ENCODE measurements around the gene BBLN. TPM values are rescaled to one million over a fixed set of nuclear protein-coding genes. Genes with fewer than 3 reads are reported as not detected.

BBLN gene
- polyA plus RNA-seq, 1 experiment = 60.4 TPM

- Histone ChIP-seq H3K27me3 (ENCODE audit: control insufficient read depth, insufficient read depth, low read length) (no peaks in the 10 kb centered on the region), H3K4me3 (ENCODE audit: low read depth, low read length) (no peak overlapping the region), H3K36me3 (ENCODE audit: control insufficient read depth, insufficient read depth, low read length) (peaks cover 13% of the 10 kb centered on the region)
- DNase-seq (ENCODE audit: low read depth) = no peak
- ChIA-PET CTCF (interaction anchor here (0.6 kb wide), 1 partner anchor 949 kb away, joined by 3 read pairs; no protein-coding TSS in a partner anchor), POLR2A (no interaction called here)
- TF ChIP-seq, protein P1, sequence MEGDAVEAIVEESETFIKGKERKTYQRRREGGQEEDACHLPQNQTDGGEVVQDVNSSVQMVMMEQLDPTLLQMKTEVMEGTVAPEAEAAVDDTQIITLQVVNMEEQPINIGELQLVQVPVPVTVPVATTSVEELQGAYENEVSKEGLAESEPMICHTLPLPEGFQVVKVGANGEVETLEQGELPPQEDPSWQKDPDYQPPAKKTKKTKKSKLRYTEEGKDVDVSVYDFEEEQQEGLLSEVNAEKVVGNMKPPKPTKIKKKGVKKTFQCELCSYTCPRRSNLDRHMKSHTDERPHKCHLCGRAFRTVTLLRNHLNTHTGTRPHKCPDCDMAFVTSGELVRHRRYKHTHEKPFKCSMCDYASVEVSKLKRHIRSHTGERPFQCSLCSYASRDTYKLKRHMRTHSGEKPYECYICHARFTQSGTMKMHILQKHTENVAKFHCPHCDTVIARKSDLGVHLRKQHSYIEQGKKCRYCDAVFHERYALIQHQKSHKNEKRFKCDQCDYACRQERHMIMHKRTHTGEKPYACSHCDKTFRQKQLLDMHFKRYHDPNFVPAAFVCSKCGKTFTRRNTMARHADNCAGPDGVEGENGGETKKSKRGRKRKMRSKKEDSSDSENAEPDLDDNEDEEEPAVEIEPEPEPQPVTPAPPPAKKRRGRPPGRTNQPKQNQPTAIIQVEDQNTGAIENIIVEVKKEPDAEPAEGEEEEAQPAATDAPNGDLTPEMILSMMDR (IDR thresholded peaks at IDR 0.05; ENCODE audit: insufficient read depth, low read depth, low read length) = no peak
Measured at GRCh38 chr9:128121924-128122808, 37.9 kb upstream of the BBLN start.

GRCh38 chr9:128122809-128123175 is 37.3 kb upstream of the BBLN start:
- ChIA-PET CTCF (interaction anchor here (0.6 kb wide), 1 partner anchor 950 kb away, joined by 3 read pairs; no protein-coding TSS in a partner anchor), POLR2A (no interaction called here)
- no peak overlapping the region for H3K4me3 ChIP-seq (ENCODE audit: low read depth, low read length)
- no peaks in the 10 kb centered on the region for H3K27me3 ChIP-seq (ENCODE audit: control insufficient read depth, insufficient read depth, low read length)
- H3K36me3 ChIP-seq (ENCODE audit: control insufficient read depth, insufficient read depth, low read length) = peaks cover 13% of the 10 kb centered on the region
- no peak for DNase-seq (ENCODE audit: low read depth)
- TF ChIP-seq, protein P1 (IDR thresholded peaks at IDR 0.05; ENCODE audit: insufficient read depth, low read depth, low read length) = no peak

DNA sequence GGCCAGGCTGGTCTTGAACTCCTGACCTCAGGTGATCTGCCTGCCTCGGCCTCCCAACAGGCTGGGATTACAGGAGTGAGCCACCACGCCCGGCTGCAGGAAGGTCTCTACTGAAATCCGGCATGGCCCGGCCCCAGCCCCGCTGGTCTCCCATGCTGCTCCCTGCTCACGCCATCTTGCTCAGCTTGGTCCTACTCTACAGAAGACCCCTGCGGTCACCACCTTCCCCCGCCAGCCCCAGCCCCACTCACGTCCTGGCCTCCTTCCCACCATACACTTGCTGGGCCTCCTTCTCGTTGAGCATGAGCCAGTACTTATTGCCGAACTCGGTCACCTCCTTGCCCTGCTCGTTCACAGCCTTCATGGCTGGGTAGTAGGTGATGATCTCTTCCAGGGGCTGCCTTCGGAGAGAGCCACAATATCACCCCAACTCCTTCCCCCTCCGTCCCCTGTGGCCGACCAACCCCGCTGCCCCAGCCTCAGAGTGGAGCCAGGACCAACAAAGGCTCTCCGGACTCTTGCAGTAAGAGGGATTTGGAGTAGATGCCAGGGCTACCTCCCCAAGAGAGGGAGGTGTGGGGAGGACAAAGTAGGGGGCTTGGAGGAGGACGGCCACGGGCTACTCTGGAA is 36.5 kb upstream of the BBLN start:
- POLR2A ChIA-PET = no interaction called here
- CTCF ChIA-PET = interaction anchor here (0.8 to 1.5 kb wide), 2 partner anchors 39 to 77 kb away, joined by 3 to 4 read pairs; no protein-coding TSS in a partner anchor
- no peak for DNase-seq (ENCODE audit: low read depth)
- Histone ChIP-seq H3K4me3 (ENCODE audit: low read depth, low read length) (no peak overlapping the region), H3K36me3 (ENCODE audit: control insufficient read depth, insufficient read depth, low read length) (peaks cover 13% of the 10 kb centered on the region), H3K27me3 (ENCODE audit: control insufficient read depth, insufficient read depth, low read length) (no peaks in the 10 kb centered on the region)
- TF ChIP-seq, protein P1 (IDR thresholded peaks at IDR 0.05; ENCODE audit: insufficient read depth, low read depth, low read length) = no peak

DNA sequence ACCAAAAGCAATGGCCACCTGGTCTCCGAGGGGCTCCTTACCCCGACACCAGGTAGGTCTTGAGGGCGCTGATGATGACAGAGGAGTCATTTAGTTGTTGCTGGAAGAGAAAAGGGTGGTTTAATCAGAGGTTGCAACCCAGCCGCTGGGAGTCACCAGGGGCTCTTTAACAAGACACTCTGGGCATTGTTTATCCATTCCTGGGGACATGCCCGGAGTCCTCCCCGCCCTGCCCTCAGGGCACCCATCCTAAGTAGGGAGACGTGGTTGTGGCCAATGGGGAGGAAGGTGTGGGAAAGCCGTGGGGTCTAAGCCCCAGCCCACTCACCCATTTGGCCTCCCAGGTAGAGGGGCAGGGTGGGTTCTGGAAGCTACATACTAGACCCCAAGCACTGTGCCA is 35.6 kb upstream of the BBLN start:
- POLR2A ChIA-PET = no interaction called here
- Histone ChIP-seq H3K4me3 (ENCODE audit: low read depth, low read length) (no peak overlapping the region), H3K27me3 (ENCODE audit: control insufficient read depth, insufficient read depth, low read length) (no peaks in the 10 kb centered on the region), H3K36me3 (ENCODE audit: control insufficient read depth, insufficient read depth, low read length) (peaks cover 13% of the 10 kb centered on the region)
- DNase-seq (ENCODE audit: low read depth) = no peak
- TF ChIP-seq, protein P1 (IDR thresholded peaks at IDR 0.05; ENCODE audit: insufficient read depth, low read depth, low read length) = no peak
- CTCF ChIA-PET = interaction anchor here (0.6 to 6.1 kb wide), 15 partner anchors 8 to 647 kb away, joined by 3 to 56 read pairs (median 4); no protein-coding TSS in a partner anchor
